IPS-18c (cell line): ENCODE measurements around the gene DHRS1.

Experiments used
- H3K4me3 ChIP-seq: 2 replicates; pipeline ENCODE4 v1.7.0; 2013; ENCODE audit warnings: low read depth, mild to moderate bottlenecking, low read length, moderate library complexity; ENCODE audit not compliant: insufficient read depth
- H3K9me3 ChIP-seq: one replicate; pipeline ENCODE4 v1.6.1; 2013; ENCODE audit warnings: mild to moderate bottlenecking, low read length, moderate library complexity; ENCODE audit not compliant: control insufficient read depth, insufficient read depth

DHRS1 gene

GRCh38 chr14:24296341-24297157, 3.0 kb downstream of the DHRS1 start:
- Histone ChIP-seq H3K4me3 (no peak overlapping the region), H3K9me3 (no peaks in the 10 kb centered on the region)

GRCh38 chr14:24293525-24293924, 6.1 kb downstream of the DHRS1 start:
- H3K4me3 ChIP-seq, result no peak overlapping the region
- H3K9me3 ChIP-seq, result no peaks in the 10 kb centered on the region

- Histone ChIP-seq H3K9me3 (no peaks in the 10 kb centered on the region), H3K4me3 (no peak overlapping the region)
These were observed 7.3 kb downstream of the DHRS1 start for GRCh38 chr14:24292118-24292807.

DNA sequence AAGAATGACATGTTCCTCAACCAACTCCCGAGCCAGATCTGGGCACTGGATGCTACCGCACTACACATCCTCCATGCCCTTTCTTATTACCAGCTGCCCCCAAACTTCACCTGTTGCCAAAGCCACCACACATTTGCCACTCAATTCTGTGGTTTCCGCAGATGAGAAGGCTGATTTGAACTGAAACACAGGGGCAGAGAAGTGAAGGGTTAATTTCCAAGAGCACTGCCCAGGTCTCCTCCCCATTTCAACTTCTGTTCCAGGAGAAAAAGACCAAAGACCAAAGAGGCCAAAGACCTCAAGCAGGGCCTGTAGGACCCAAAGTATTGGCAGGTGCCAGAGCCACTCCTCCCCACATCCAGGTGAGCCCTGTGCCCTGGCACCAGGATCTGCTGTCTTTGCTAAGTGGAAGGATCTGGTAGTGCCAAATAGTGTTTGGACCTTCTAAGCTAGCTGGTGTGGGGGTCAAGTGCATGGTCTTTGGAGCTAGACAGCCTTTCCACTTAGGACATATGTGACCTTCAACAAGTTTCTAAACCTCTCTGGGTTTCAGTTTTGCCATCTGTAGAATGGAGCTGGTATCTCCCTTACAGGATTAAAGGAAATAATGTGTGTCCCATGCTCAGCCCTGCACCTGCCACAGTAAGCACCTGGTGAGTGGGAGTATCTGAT, 8.0 kb downstream of the DHRS1 start:
- Histone ChIP-seq H3K9me3 (no peaks in the 10 kb centered on the region), H3K4me3 (no peak overlapping the region)

- Histone ChIP-seq H3K9me3 (no peaks in the 10 kb centered on the region), H3K4me3 (no peak overlapping the region)
These were observed 8.8 kb downstream of the DHRS1 start for GRCh38 chr14:24290746-24291145.

DNA sequence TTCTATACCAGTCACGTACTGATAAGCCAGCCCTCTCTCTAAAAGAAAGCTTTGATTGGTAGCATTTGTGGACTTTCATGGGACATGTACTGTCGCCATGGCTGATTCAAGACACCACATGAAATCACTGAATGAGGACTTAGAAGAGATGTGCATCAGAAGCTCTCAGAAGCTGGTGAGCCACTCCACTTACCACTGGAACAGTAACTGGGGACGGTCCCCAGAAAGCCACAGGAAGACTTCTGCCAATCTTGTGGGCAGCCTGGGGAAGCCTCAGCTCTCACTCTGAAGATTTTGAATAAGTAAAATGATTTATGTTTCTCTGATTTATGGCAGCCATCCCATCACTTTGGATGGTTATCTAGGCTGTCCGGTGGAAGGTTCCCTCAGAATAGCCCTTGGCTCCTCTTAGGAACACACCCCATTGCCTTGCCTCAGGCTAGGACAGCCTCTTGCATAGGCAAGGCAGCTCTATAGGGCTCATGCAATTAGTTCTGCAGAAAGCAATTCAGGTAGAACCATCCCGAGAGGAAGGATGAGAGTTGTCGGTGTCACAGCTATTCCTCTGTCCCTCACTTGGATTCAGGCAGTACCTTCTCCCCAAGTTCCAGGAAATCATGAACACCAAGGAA, 9.8 kb downstream of the DHRS1 start:
- no peak overlapping the region for H3K4me3 ChIP-seq
- no peaks in the 10 kb centered on the region for H3K9me3 ChIP-seq

DNA sequence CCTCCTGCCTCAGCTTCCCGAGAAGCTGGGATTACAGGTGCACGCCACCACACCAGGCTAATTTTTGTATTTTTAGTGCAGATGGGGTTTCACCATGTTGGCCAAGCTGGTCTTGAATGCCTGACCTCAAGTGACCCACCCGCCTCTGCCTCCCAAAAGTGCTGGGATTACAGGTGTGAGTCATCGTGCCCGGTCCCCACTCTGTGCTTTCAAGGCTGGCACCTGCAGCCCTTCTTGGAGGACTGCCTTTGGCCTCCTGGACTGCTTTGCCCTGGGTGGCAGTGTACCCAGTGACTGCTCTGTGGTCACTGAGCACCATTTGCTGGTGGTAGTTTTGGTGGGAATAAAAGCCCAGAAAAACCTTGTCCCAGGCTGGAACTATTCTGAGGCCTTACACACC, 12.6 kb downstream of the DHRS1 start:
- Histone ChIP-seq H3K9me3 (no peaks in the 10 kb centered on the region), H3K4me3 (no peak overlapping the region)

DNA sequence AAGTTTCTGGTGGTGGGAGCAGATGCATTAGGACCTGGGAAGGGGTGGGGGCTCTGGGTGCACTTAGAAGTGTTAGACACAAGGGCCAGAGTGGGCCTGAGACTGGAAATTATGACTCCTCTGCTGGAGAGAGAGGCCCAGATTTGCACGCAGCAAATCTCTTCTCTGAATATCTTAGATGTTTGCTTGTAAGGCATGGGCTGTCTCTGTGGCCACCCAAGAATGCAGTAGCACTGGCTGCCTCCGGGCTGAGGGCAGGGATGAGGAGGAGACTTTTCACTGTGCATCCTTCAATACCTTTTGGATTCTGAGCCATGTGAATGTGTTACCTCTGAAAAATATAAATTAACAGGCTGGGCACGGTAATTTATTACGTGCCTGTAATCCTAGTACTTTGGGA, 14.2 kb downstream of the DHRS1 start:
- no peaks in the 10 kb centered on the region for H3K9me3 ChIP-seq
- H3K4me3 ChIP-seq, result no peak overlapping the region

DNA sequence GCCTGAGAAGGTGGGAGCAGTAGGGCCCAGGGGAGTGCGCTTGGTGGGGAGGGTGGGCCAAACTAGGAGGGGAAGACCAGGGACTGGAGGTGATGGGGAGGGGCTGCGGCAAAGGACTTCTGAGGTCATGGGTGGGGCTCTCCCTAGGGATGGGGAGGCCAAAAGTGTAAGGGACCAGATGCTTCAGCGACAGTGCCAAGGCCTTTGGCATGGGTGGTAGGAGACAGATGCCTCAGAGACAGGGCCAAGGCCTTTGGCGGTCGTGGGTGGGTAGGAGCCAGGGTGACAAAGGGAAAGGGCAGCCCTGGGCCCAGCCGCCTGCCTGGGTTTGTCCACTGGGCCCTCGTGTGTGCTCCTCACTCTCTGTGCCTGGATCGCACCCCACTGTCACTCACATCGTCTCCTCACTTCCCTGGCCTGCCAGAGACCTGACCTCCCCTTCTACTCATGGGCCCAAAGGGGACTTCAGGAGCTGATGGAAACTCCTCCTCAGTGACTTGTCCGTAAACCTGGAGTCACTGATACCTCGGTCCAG, 15.0 kb downstream of the DHRS1 start:
- Histone ChIP-seq H3K4me3 (no peak overlapping the region), H3K9me3 (no peaks in the 10 kb centered on the region)

DNA sequence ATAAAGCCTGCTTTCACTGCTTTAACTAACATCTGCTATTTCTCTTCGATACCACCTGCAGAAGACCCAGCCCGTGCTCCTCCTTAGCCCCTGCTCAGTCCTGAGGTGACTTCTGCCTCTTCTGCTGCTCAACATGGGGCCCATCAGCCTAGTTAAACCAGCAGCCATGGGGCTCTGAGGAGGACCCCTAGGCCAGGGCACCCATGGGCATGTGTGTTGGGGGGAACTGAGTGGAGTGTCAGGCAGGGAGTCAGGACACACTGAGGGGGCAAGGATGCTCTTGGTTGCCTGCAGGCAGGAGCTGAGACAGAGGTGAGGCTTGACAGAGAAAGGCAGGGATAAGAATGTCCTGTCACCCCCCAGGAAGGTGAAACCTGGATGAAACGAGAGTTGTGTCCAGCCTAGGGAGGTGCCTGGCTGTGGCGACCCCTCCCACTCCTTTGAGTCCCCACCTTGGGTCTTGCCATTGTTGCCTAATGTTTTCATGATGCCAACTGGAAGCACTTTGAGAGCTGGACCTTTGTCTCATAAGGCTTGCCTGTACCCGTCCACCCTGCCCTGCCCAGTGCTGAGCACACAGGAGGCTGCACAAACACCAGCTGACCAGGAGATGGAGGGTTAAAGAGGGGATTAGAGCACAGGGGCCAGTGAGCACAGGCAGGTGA, 15.7 kb downstream of the DHRS1 start:
- Histone ChIP-seq H3K9me3 (no peaks in the 10 kb centered on the region), H3K4me3 (no peak overlapping the region)

DNA sequence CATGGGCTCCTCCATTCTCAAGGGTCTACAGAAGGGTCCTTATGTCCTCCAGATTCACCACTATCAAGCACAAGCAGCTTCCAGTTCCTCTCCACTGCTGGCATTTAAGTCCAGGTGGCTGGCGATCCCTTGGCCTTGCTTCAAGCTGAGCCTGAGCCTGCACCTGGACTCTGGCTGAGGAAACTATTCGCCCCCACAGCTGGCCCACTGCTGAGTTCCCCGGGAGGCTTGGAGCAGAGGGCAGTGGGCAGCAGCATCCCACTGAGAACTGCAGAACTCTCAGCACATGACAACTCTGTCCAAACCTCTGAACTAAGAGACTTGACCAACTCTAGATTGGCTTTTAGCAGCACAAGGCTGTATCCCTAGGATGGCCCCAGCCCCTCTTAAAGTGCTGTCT, 16.8 kb downstream of the DHRS1 start:
- no peak overlapping the region for H3K4me3 ChIP-seq

DNA sequence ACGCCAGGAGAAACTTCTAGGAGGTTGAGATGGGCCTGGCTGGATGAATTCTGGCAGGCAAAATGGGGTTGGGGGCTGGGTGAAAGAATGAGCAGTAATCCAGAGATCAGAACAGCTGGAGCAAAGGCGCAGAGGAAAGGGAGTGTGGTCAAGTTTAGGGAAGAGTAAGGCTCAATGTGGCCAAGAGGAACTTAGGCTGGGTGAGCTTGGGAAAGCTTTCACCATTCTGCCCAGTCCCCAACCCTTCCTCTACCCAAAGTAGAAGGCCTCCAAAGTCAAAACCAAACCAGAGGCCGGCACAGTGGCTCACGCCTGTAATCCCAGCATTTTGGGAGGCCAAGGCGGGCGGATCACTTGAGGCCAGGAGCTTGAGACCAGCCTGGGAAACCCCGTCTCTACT, 17.9 kb downstream of the DHRS1 start:
- no peak overlapping the region for H3K4me3 ChIP-seq
- H3K9me3 ChIP-seq, result no peaks in the 10 kb centered on the region

More for the DNA sequence above, 16.8 kb downstream of the DHRS1 start:
- no peaks in the 10 kb centered on the region for H3K9me3 ChIP-seq

- no peaks in the 10 kb centered on the region for H3K9me3 ChIP-seq
- no peak overlapping the region for H3K4me3 ChIP-seq
These were observed 18.7 kb downstream of the DHRS1 start for GRCh38 chr14:24280797-24281460.

GRCh38 chr14:24279301-24280186, 20.0 kb downstream of the DHRS1 start:
- Histone ChIP-seq H3K4me3 (no peak overlapping the region), H3K9me3 (no peaks in the 10 kb centered on the region)

GRCh38 chr14:24278424-24278823, 21.2 kb downstream of the DHRS1 start:
- Histone ChIP-seq H3K4me3 (no peak overlapping the region), H3K9me3 (no peaks in the 10 kb centered on the region)
